ENCODE data around the gene UVSSA. TPM values are rescaled to one million over a fixed set of nuclear protein-coding genes. Genes with fewer than 3 reads are reported as not detected.

UVSSA gene
- total RNA-seq, 2 donors from 2014 or later = 50.4 to 61.6 TPM

DNA sequence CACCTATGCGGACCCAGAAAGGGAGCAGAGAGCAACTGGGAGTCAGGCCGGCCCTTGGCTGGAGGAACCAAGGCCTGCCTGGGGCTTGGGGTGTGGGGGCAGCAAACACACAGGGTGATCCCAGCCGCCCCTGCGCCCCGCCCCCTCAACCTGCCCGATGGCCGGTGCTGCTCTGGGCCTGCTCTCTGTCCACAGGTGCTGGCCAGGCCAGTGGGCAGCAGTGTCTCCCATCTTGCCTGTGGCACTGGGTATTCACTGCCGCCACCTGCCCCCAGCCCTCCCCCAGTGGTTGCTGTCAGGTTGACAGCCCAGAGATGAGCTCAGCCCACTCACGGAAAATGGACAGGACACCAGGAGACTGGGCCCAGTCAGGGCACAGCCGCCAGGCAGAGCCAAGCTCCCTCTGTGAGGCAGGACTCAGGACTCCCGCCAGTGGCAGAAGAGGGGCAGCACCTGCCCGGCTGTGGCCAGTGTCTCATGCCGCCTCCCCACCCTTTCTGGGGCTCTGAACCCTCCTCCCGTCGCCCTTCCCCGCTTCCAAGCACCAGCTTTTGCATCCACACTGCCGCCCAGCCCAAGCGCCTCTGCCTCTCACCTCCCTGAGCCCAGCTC lies 54.5 kb downstream of the UVSSA start:
- WGBS, 2 experiments (ENCODE audit: insufficient coverage in 1 of 2, insufficient read length in 1 of 2) = 43 to 56% methylated on average over 3 to 18 of the region's 18 CpGs
- H3K36me3 Mint-ChIP-seq (ENCODE audit: low read depth) = peaks cover 3% of the 10 kb centered on the region
- Histone ChIP-seq H3K36me3 (ENCODE audit: control insufficient read depth, insufficient read depth, low read length) (no peaks in the 10 kb centered on the region), H3K4me1 (ENCODE audit: control insufficient read depth, insufficient read depth, low read length) (no peaks in the 10 kb centered on the region), H3K27me3 (ENCODE audit: control insufficient read depth, insufficient read depth, low read length, poor library complexity, severe bottlenecking) (peaks cover 77% of the 10 kb centered on the region), H3K9ac (ENCODE audit: extremely low read depth, low read length, poor library complexity, severe bottlenecking) (no peak overlapping the region), H3K9me3 (ENCODE audit: control insufficient read depth, low read length) (no peaks in the 10 kb centered on the region), H3K4me3 (ENCODE audit: low read length) (no peak overlapping the region), H3K27ac (ENCODE audit: low read depth, low read length) (no peak overlapping the region)
- H3K9me3 Mint-ChIP-seq = peaks cover 24% of the 10 kb centered on the region
- H3K27ac Mint-ChIP-seq = no peak overlapping the region
- H3K4me3 Mint-ChIP-seq = no peak overlapping the region
- TF ChIP-seq, protein P1, sequence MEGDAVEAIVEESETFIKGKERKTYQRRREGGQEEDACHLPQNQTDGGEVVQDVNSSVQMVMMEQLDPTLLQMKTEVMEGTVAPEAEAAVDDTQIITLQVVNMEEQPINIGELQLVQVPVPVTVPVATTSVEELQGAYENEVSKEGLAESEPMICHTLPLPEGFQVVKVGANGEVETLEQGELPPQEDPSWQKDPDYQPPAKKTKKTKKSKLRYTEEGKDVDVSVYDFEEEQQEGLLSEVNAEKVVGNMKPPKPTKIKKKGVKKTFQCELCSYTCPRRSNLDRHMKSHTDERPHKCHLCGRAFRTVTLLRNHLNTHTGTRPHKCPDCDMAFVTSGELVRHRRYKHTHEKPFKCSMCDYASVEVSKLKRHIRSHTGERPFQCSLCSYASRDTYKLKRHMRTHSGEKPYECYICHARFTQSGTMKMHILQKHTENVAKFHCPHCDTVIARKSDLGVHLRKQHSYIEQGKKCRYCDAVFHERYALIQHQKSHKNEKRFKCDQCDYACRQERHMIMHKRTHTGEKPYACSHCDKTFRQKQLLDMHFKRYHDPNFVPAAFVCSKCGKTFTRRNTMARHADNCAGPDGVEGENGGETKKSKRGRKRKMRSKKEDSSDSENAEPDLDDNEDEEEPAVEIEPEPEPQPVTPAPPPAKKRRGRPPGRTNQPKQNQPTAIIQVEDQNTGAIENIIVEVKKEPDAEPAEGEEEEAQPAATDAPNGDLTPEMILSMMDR (conservative IDR thresholded peaks at IDR 0.05) = no peak
- peaks cover 59% of the 10 kb centered on the region for H3K27me3 Mint-ChIP-seq (ENCODE audit: insufficient read depth)
- H3K4me1 Mint-ChIP-seq = no peaks in the 10 kb centered on the region
- DNase-seq = peak; percentile 44

DNA sequence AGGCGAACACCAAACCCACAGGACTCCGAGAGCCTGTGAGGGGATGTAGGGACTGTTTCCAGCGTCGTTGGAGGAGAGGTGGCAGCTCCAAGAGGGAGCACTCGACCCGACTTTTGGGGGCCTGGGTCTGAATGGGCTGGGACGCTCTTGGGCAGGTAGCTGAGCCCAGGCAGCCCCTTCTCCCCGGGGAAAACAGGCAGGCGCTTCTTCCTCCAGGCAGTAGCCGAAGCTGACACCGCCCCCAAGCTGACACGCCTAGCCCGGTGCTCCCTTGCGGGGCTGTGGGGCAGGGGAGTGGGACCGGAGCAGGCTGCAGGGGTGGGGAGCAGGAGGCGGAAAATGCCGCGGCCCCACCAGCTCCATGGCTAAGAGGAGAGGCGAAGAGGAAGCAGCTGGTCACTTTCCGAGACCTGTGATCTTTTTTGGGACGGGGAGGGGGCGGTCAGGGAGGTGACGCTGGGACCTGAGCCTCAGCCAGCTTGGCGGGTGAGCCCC lies 55.1 kb downstream of the UVSSA start:
- no peaks in the 10 kb centered on the region for H3K4me1 ChIP-seq (ENCODE audit: control insufficient read depth, insufficient read depth, low read length)
- Mint-ChIP-seq H3K36me3 (ENCODE audit: low read depth) (no peaks in the 10 kb centered on the region), H3K4me1 (no peaks in the 10 kb centered on the region), H3K27ac (no peak overlapping the region), H3K4me3 (no peak overlapping the region), H3K27me3 (ENCODE audit: insufficient read depth) (peaks cover 63% of the 10 kb centered on the region), H3K9me3 (peaks cover 19% of the 10 kb centered on the region)
- WGBS, 2 experiments (ENCODE audit: insufficient coverage in 1 of 2, insufficient read length in 1 of 2) = 14 to 31% methylated on average over 14 to 24 of the region's 24 CpGs
- no peak overlapping the region for H3K27ac ChIP-seq (ENCODE audit: low read depth, low read length)
- no peaks in the 10 kb centered on the region for H3K36me3 ChIP-seq (ENCODE audit: control insufficient read depth, insufficient read depth, low read length)
- peak; percentile 41 for DNase-seq
- H3K9ac ChIP-seq (ENCODE audit: extremely low read depth, low read length, poor library complexity, severe bottlenecking) = no peak overlapping the region
- no peaks in the 10 kb centered on the region for H3K9me3 ChIP-seq (ENCODE audit: control insufficient read depth, low read length)
- H3K4me3 ChIP-seq (ENCODE audit: low read length) = no peak overlapping the region
- H3K27me3 ChIP-seq (ENCODE audit: control insufficient read depth, insufficient read depth, low read length, poor library complexity, severe bottlenecking) = peaks cover 83% of the 10 kb centered on the region
- TF ChIP-seq, protein P1 (conservative IDR thresholded peaks at IDR 0.05) = no peak

DNA sequence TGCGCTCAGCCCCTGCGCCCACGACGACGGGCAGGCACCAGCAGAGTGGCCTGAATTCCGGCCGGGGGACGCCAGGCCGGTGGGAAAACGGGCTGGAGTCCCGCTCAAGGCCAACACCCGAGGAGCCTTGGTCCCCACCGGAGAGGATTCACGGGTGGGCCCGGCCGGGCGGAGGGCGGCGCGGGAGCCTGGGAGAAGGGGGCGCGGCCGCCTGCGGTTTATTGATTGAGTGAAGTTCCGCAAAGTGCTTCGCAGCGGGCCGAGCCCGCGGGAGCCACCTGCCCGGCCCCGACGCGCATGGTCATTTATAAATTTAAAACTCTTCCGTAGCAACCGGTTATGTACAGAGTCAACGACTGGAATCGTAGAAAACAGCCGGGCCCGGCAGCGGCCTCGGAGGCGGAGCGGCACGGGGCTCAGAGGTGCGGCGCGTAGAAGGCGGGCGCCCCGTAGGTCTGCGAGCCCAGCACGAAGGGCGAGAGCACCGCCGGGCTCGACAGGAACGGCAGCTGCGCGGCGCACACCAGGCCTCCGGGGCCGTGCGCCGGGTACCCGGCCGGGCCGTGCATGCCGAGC lies 55.6 kb downstream of the UVSSA start:
- Histone ChIP-seq H3K4me3 (ENCODE audit: low read length) (no peak overlapping the region), H3K9me3 (ENCODE audit: control insufficient read depth, low read length) (no peaks in the 10 kb centered on the region), H3K27me3 (ENCODE audit: control insufficient read depth, insufficient read depth, low read length, poor library complexity, severe bottlenecking) (peaks cover 88% of the 10 kb centered on the region), H3K4me1 (ENCODE audit: control insufficient read depth, insufficient read depth, low read length) (no peaks in the 10 kb centered on the region), H3K9ac (ENCODE audit: extremely low read depth, low read length, poor library complexity, severe bottlenecking) (no peak overlapping the region), H3K36me3 (ENCODE audit: control insufficient read depth, insufficient read depth, low read length) (no peaks in the 10 kb centered on the region), H3K27ac (ENCODE audit: low read depth, low read length) (no peak overlapping the region)
- TF ChIP-seq, protein P1 (conservative IDR thresholded peaks at IDR 0.05) = no peak
- Mint-ChIP-seq H3K4me1 (no peaks in the 10 kb centered on the region), H3K4me3 (no peak overlapping the region), H3K36me3 (ENCODE audit: low read depth) (no peaks in the 10 kb centered on the region), H3K9me3 (peaks cover 22% of the 10 kb centered on the region), H3K27me3 (ENCODE audit: insufficient read depth) (peaks cover 68% of the 10 kb centered on the region), H3K27ac (no peak overlapping the region)
- WGBS, 2 experiments (ENCODE audit: insufficient coverage in 1 of 2, insufficient read length in 1 of 2) = 6 to 13% methylated on average over 28 to 69 of the region's 69 CpGs
- DNase-seq = peak; percentile 55
